ENCODE data around the gene GSTA1. TPM values are rescaled to one million over a fixed set of nuclear protein-coding genes. Genes with fewer than 3 reads are reported as not detected.
"Not testable (repeated sequence)": the region's sequence is repeated elsewhere in the genome, so short reads cannot be mapped to it uniquely, and the experiment has no call there.

Gene GSTA1
- total RNA-seq, 4 donors from 2014 or later: 1.4 to 18.5 (median 16.2) TPM; not detected in 1

GRCh38 chr6:52840763-52841585 lies 37.4 kb upstream of the GSTA1 start, which contains the start of gene GSTA5:
Gene GSTA5 (minus strand): TSS chr6:52840813.
- peaks cover 7% of the 10 kb centered on the region for H3K27me3 ChIP-seq
- H3K4me1 ChIP-seq: no peaks in the 10 kb centered on the region
- no peak within 1 kb of the TSS for H3K27ac ChIP-seq
- TF ChIP-seq POLR2AphosphoS5 (IDR thresholded peaks at IDR 0.05) (no peak), EP300 (IDR thresholded peaks at IDR 0.05; ENCODE audit: low read depth) (no peak), CTCF (IDR thresholded peaks at IDR 0.05) (no peak), POLR2A (IDR thresholded peaks at IDR 0.05) (no peak)
- no peaks in the 10 kb centered on the region for H3K36me3 ChIP-seq
- in situ Hi-C loops (cut with MboI; ENCODE audit: low pct_ligation_motif_present in 1 of 4, low pct_unique_long_range_greater_than_20kb in 1 of 4, low sequenced_read_pairs in 3 of 4) (no loop called here), intact Hi-C loops (cut with DNase I; ENCODE audit: low total_unique reads) (no loop called here)
- WGBS, 2 donors (ENCODE audit: low coverage in 1 of 2): 80 to 81% methylated on average over 5 of the region's 5 CpGs
- H3K4me3 ChIP-seq: no peak within 1 kb of the TSS
- H3K9me3 ChIP-seq: no peaks in the 10 kb centered on the region
- DNase-seq: no peak

DNA sequence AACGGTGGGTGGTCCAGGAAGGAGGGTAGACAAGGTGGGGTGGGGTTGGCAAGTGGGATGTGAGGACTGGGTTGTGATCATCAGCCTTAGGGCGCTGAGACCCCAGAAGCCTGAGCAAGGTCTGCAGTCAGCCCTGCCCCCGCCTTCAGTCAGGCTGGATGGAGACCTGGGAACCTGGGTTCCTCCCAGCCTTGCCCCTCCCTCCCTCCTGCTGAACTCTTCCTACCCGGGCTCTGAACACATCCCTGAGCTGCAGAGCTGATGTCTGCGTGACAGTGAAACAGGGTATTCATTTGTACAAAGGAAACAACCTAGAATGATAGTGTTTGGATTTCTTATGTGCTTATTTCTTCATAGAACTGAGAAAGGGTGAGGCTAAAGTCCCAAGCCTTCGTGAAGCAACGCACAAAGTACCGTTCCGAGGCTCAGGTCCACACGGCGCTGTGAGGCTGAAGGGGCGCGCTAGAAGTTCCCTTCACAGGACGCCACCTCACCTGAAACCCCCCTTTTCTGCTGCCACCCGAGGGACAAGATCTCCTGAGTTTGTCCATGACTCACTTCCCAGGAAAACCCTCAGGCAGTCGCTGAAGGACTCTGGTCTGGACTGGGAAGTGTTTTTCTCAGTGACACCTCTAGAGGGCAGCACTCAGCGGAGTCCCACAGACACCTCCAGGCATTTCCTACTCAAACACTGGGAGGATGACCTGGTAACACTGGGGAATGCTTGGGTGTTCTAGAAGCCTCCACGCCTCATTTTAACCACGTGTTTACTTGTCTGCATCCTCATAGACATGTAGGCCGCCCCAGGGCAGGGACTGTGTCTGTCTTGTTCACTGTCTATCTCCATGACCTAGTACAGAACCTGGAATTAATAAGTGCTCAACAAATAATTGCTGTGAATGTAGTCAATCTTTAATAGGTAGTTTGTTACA lies 35.8 kb upstream of the GSTA1 start:
- no peaks in the 10 kb centered on the region for H3K4me1 ChIP-seq

GRCh38 chr6:52834481-52834880 lies 30.9 kb upstream of the GSTA1 start:
- Histone ChIP-seq H3K4me3 (no peak overlapping the region), H3K9me3 (no peaks in the 10 kb centered on the region), H3K4me1 (no peaks in the 10 kb centered on the region), H3K27me3 (peaks cover 7% of the 10 kb centered on the region), H3K27ac (no peak overlapping the region), H3K36me3 (no peaks in the 10 kb centered on the region)
- in situ Hi-C loops (cut with MboI; ENCODE audit: low pct_ligation_motif_present in 1 of 4, low pct_unique_long_range_greater_than_20kb in 1 of 4, low sequenced_read_pairs in 3 of 4): no loop called here
- intact Hi-C loops (cut with DNase I; ENCODE audit: low total_unique reads): no loop called here
- WGBS, 2 donors (ENCODE audit: low coverage in 1 of 2): 63 to 67% methylated on average over 1 of the region's 1 CpG
- DNase-seq: no peak
- no peak for TF ChIP-seq CTCF (IDR thresholded peaks at IDR 0.05)
- TF ChIP-seq EP300 (IDR thresholded peaks at IDR 0.05; ENCODE audit: low read depth): no peak
- no peak for TF ChIP-seq POLR2A (IDR thresholded peaks at IDR 0.05)
- no peak for TF ChIP-seq POLR2AphosphoS5 (IDR thresholded peaks at IDR 0.05)

More for the DNA sequence above, 35.8 kb upstream of the GSTA1 start:
- TF ChIP-seq EP300 (IDR thresholded peaks at IDR 0.05; ENCODE audit: low read depth): no peak
- peak; percentile 37 to 68 (median 66) for TF ChIP-seq CTCF (IDR thresholded peaks at IDR 0.05)
- 61 to 73% methylated on average over 10 to 20 of the region's 20 CpGs for WGBS, 2 donors (ENCODE audit: low coverage in 1 of 2)
- Histone ChIP-seq H3K36me3 (no peaks in the 10 kb centered on the region), H3K4me3 (no peak overlapping the region), H3K27ac (no peak overlapping the region), H3K27me3 (peaks cover 7% of the 10 kb centered on the region), H3K9me3 (no peaks in the 10 kb centered on the region)
- DNase-seq: peak; percentile 72
- intact Hi-C loops (cut with DNase I; ENCODE audit: low total_unique reads): no loop called here
- in situ Hi-C loops (cut with MboI; ENCODE audit: low pct_ligation_motif_present in 1 of 4, low pct_unique_long_range_greater_than_20kb in 1 of 4, low sequenced_read_pairs in 3 of 4): no loop called here

GRCh38 chr6:52830869-52831268 lies 27.3 kb upstream of the GSTA1 start:
- intact Hi-C loops (cut with DNase I; ENCODE audit: low total_unique reads); H3K4me1 ChIP-seq; H3K36me3 ChIP-seq; DNase-seq; in situ Hi-C loops (cut with MboI; ENCODE audit: low pct_ligation_motif_present in 1 of 4, low pct_unique_long_range_greater_than_20kb in 1 of 4, low sequenced_read_pairs in 3 of 4); H3K9me3 ChIP-seq; H3K27me3 ChIP-seq; H3K4me3 ChIP-seq; H3K27ac ChIP-seq: not testable (repeated sequence)
- WGBS, 2 donors (ENCODE audit: low coverage in 1 of 2): 76% methylated on average over 2 to 4 of the region's 4 CpGs
